Testis (tissue), 3 donors: ENCODE measurements around the gene CTIF. TPM values are rescaled to one million over a fixed set of nuclear protein-coding genes. Genes with fewer than 3 reads are reported as not detected.

Experiments
- DNase-seq: peaks from one replicate; pipeline ENCODE4 v3.0.0-alpha.2; 2019
- H3K27ac ChIP-seq, 2 donors: fragments of 200-600 bp; sonication (generic); one replicate each; pipeline ENCODE4 v1.5.1; 2019
- H3K27me3 ChIP-seq: fragments of 200-600 bp; sonication (generic); one replicate; pipeline ENCODE4 v1.5.1; 2019
- H3K36me3 ChIP-seq: fragments of 200-600 bp; sonication (generic); one replicate; pipeline ENCODE4 v1.5.1; 2017; ENCODE audit warnings: low read depth; ENCODE audit errors: missing control alignments
- H3K4me1 ChIP-seq: fragments of 200-600 bp; sonication (generic); one replicate; pipeline ENCODE4 v1.5.1; 2019
- H3K4me3 ChIP-seq, 2 donors: fragments of 200-600 bp; sonication (generic); one replicate each; pipeline ENCODE4 v1.5.1; 2017 to 2019
- H3K9me3 ChIP-seq: fragments of 200-600 bp; sonication (generic); one replicate; pipeline ENCODE4 v1.5.1; 2017
- CTCF ChIP-seq, 3 experiments: fragments of 450-650 bp in 2 of 3; fragments of 200-600 bp in 1 of 3; sonication (generic) in 1 of 3; IDR thresholded peaks; one replicate each; pipeline ENCODE4 v1.5.1; 2016 to 2019; ENCODE audit warnings: antibody characterized with exemption in 3 of 3, mild to moderate bottlenecking in 2 of 3, moderate library complexity in 1 of 3
- POLR2A ChIP-seq: fragments of 450-650 bp; IDR thresholded peaks from one replicate; pipeline ENCODE4 v1.6.1; 2017; ENCODE audit warnings: antibody characterized with exemption, mild to moderate bottlenecking, moderate library complexity
- WGBS, 2 donors: methylation state at CpG; one replicate each; pipeline ENCODE4 v1.1.5; 2018; 5-methylcytosine and 5-hydroxymethylcytosine counted together
- intact Hi-C: fragments of 100-400 bp; cut with DNase I; formaldehyde crosslinking; loops from one replicate; pipeline ENCODE4 v1.15.1; 2023; ENCODE audit warnings: low total_unique reads
- polyA plus RNA-seq: library from polyadenylated mRNA; stranded (reverse); fragments of 350-450 nt; fragmentation: Illumina TruSeq; extraction: RNeasy Lipid Tissue Mini Kit (QIAGEN cat#74804); gene quantifications from one replicate; pipeline ENCODE4 v1.2.3, GENCODE V29; 2014; ENCODE audit warnings: low read depth, low replicate concordance; ENCODE audit not compliant: insufficient read depth
- total RNA-seq, 2 donors: library from RNA; depleted of rRNA; stranded (reverse); fragments of >200 nt; gene quantifications; one replicate each; pipeline ENCODE4 v1.2.3, GENCODE V29; 2016

CTIF gene
- total and polyA plus RNA-seq, 3 donors from 2014 or later, result 33.8 to 41.5 (median 35.6) TPM

DNA sequence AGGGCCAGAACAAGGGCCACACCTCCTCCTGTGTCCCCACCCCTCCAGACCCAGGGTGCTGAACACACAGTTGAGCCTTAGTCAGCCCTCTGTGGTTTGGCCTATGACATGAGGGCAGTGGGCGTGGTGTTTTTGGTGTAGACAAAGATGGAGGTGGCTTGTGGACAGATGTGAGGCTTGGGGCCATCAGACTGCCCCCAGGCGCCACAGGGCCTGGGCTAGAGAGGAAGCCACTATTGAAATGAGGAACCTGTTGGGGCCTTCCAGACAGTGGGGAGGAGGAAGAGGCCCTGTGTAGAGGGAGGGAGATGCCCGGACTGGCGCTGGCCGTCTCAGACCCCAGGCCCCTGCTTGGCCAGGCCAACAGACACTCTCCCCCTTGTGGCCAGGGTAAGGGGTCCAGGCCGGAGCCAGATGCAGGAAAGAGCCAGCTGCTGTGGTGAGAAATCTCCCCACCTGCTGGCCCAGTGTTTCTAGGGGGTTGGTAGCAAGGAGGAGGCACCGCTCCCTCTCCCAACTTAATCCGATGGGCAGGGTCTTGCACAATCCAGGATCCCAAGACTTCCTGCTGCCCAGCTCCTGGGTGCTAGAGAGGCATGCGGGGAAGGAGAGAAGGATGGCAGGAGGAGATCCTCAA is 358.2 kb downstream of the CTIF start:
- Histone ChIP-seq H3K4me1 (peaks cover 4% of the 10 kb centered on the region), H3K36me3 (no peaks in the 10 kb centered on the region), H3K9me3 (no peaks in the 10 kb centered on the region), H3K4me3 (no peak overlapping the region), H3K27ac (no peak overlapping the region), H3K27me3 (no peaks in the 10 kb centered on the region)
- TF ChIP-seq CTCF (IDR thresholded peaks at IDR 0.05) (no peak), POLR2A (no peak)
- peak; percentile 48 for DNase-seq
- WGBS, 2 donors, result 87 to 93% methylated on average over 9 of the region's 9 CpGs
- intact Hi-C loops, result no loop called here

DNA sequence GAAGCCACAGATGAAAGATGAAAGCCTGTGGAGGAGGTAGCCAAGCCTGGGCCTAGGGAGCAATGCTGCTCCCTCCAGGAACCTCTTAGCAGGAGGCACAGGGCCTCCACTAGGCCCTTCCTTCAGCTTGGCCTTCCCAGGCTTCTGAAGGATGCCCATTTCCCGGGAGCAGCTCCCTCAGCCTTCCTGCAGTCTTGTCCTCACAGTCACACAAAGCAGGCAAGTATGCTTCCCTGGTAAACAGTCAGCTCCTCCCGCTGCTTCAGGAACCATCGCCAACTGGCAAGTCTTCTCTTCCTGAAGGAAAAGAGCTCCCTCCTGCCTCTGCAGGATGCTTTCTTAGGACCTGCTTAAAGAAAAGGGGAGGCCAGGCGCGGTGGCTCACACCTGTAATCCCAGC is 358.7 kb downstream of the CTIF start:
- WGBS, 2 donors, result 83 to 88% methylated on average over 3 to 5 of the region's 5 CpGs
- H3K27me3 ChIP-seq, result no peaks in the 10 kb centered on the region
- no peaks in the 10 kb centered on the region for H3K9me3 ChIP-seq
- H3K27ac ChIP-seq, result no peak overlapping the region
- TF ChIP-seq CTCF (IDR thresholded peaks at IDR 0.05), result no peak
- no peak for TF ChIP-seq POLR2A
- no peak for DNase-seq
- H3K36me3 ChIP-seq, result no peaks in the 10 kb centered on the region
- H3K4me1 ChIP-seq, result peaks cover 10% of the 10 kb centered on the region
- intact Hi-C loops, result no loop called here
- no peak overlapping the region for H3K4me3 ChIP-seq

DNA sequence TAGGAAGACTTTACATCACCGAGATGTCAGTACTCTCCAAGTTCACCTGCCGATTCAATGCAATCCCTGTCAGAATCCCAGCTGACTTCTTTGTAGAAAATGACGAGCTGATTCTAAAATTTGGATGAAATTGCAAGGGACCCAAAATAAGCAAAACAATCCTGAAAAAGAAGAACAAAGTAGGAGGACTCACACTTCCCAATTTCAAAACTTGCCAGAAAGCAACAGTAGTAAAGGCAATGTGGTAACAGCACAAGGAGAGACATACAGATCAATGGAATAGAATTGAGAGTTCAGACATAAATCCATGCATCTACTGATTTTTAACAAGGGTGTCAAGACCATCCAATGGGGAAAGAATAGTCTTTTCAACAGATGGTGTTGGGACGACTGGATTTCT is 359.7 kb downstream of the CTIF start:
- intact Hi-C loops, result no loop called here
- H3K27me3 ChIP-seq, result no peaks in the 10 kb centered on the region
- H3K9me3 ChIP-seq, result no peaks in the 10 kb centered on the region
- peaks cover 14% of the 10 kb centered on the region for H3K4me1 ChIP-seq
- no peak for DNase-seq
- no peak overlapping the region for H3K4me3 ChIP-seq
- TF ChIP-seq CTCF (IDR thresholded peaks at IDR 0.05), result no peak
- no peak for TF ChIP-seq POLR2A
- no peaks in the 10 kb centered on the region for H3K36me3 ChIP-seq
- 74 to 78% methylated on average over 4 of the region's 4 CpGs for WGBS, 2 donors
- H3K27ac ChIP-seq, result no peak overlapping the region

DNA sequence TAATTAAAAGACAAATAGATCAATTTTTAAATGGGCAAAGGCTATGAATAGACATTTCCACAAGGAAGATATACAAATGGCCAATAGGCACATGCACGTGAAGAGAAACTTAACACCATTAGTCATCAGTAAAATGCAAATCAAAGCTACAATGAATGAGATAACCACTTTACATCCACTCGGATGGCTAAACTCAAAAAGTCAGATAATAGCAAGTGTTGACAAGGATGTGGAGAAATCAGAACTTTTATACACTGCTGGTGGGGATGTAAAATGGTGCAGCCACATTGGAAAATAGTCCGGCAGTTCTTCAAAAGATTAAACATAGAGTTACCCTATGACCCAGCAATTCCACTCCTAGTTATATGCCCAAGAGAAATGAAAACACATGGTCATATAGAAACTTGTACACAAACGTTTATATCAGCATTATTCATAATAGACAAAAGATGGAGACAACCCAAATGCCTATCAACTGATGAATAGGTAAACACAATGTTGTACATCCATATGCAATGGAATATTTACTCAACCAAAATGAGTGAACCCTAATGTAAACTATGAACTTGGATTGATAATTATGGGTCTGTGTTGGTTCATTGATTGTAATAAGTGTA is 360.8 kb downstream of the CTIF start:
- TF ChIP-seq CTCF (IDR thresholded peaks at IDR 0.05) (no peak), POLR2A (no peak)
- Histone ChIP-seq H3K36me3 (no peaks in the 10 kb centered on the region), H3K4me3 (no peak overlapping the region), H3K27ac (no peak overlapping the region), H3K4me1 (peaks cover 14% of the 10 kb centered on the region), H3K27me3 (no peaks in the 10 kb centered on the region), H3K9me3 (no peaks in the 10 kb centered on the region)
- no peak for DNase-seq
- 86 to 97% methylated on average over 4 of the region's 4 CpGs for WGBS, 2 donors
- intact Hi-C loops, result no loop called here

- Histone ChIP-seq H3K9me3 (no peaks in the 10 kb centered on the region), H3K27me3 (no peaks in the 10 kb centered on the region), H3K27ac (no peak overlapping the region), H3K36me3 (no peaks in the 10 kb centered on the region), H3K4me1 (peaks cover 14% of the 10 kb centered on the region), H3K4me3 (no peak overlapping the region)
- DNase-seq, result no peak
- intact Hi-C loops, result no loop called here
- TF ChIP-seq POLR2A (no peak), CTCF (IDR thresholded peaks at IDR 0.05) (no peak)
- 77 to 86% methylated on average over 1 of the region's 1 CpG for WGBS, 2 donors
Measured at GRCh38 chr18:48900469-48900868, 361.6 kb downstream of the CTIF start.
